Neural progenitor cell (in vitro differentiated cells): ENCODE data around the gene TCEA3.

Experiments used
- EZH2phosphoT487 ChIP-seq: fragments of 200-600 bp; sonication (generic); IDR thresholded peaks from 2 replicates; pipeline ENCODE4 v1.6.1; 2017; ENCODE audit warnings: antibody characterized with exemption
- TF ChIP-seq, protein P1 (sequence below): fragments of 200-600 bp; sonication (generic); IDR thresholded peaks from 2 replicates; pipeline ENCODE4 v1.5.1; 2017; ENCODE audit warnings: antibody characterized with exemption, mild to moderate bottlenecking

DNA sequence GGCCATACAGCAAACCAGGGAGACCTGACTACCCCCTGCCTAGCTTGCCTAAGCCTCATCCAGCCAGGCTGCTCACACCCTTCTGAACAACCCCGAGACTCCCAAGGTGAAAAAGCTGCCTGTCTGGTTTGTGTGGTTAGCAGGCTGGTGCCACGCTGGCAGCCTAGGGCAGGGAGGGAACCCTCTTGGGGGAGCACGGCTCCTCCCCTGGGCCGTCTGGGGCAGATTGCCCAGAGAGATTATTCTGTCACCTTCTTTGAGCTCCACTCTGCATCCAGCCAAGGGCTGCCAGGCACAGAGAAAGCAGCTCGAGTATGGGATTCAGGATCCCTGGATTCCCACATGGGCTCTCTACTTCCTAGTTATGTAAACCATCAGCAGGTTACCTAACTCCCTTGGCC, 27.5 kb upstream of the TCEA3 start:
- TF ChIP-seq, protein P1, sequence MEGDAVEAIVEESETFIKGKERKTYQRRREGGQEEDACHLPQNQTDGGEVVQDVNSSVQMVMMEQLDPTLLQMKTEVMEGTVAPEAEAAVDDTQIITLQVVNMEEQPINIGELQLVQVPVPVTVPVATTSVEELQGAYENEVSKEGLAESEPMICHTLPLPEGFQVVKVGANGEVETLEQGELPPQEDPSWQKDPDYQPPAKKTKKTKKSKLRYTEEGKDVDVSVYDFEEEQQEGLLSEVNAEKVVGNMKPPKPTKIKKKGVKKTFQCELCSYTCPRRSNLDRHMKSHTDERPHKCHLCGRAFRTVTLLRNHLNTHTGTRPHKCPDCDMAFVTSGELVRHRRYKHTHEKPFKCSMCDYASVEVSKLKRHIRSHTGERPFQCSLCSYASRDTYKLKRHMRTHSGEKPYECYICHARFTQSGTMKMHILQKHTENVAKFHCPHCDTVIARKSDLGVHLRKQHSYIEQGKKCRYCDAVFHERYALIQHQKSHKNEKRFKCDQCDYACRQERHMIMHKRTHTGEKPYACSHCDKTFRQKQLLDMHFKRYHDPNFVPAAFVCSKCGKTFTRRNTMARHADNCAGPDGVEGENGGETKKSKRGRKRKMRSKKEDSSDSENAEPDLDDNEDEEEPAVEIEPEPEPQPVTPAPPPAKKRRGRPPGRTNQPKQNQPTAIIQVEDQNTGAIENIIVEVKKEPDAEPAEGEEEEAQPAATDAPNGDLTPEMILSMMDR: no peak
- no peak for TF ChIP-seq EZH2phosphoT487
